Measurements from ENCODE around the gene PANK4.
"Not testable (repeated sequence)": the region's sequence is repeated elsewhere in the genome, so short reads cannot be mapped to it uniquely, and the experiment has no call there.

The PANK4 gene

GRCh38 chr1:2462819-2463218 is 63.6 kb downstream of the PANK4 start:
- H3K79me2 ChIP-seq (ENCODE audit: insufficient read depth, low read depth) = no peaks in the 10 kb centered on the region
- no peak overlapping the region for H3K27ac ChIP-seq
- peaks cover 7% of the 10 kb centered on the region for H3K4me1 ChIP-seq (ENCODE audit: low read depth, poor library complexity, severe bottlenecking)
- peaks cover 84% of the 10 kb centered on the region for H3K27me3 ChIP-seq (ENCODE audit: insufficient read depth, low read depth)
- H2AFZ ChIP-seq (ENCODE audit: low read depth) = no peak overlapping the region
- H3K4me2 ChIP-seq = no peak overlapping the region
- H3K9ac ChIP-seq = no peak overlapping the region
- no peak overlapping the region for H3K4me3 ChIP-seq (IDR thresholded peaks at IDR 0.05; ENCODE audit: insufficient read depth, low read depth, low read length)
- TF ChIP-seq, protein P1, sequence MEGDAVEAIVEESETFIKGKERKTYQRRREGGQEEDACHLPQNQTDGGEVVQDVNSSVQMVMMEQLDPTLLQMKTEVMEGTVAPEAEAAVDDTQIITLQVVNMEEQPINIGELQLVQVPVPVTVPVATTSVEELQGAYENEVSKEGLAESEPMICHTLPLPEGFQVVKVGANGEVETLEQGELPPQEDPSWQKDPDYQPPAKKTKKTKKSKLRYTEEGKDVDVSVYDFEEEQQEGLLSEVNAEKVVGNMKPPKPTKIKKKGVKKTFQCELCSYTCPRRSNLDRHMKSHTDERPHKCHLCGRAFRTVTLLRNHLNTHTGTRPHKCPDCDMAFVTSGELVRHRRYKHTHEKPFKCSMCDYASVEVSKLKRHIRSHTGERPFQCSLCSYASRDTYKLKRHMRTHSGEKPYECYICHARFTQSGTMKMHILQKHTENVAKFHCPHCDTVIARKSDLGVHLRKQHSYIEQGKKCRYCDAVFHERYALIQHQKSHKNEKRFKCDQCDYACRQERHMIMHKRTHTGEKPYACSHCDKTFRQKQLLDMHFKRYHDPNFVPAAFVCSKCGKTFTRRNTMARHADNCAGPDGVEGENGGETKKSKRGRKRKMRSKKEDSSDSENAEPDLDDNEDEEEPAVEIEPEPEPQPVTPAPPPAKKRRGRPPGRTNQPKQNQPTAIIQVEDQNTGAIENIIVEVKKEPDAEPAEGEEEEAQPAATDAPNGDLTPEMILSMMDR (conservative IDR thresholded peaks at IDR 0.05; ENCODE audit: low read depth, low read length) = no peak
- no peaks in the 10 kb centered on the region for H4K20me1 ChIP-seq (ENCODE audit: insufficient read depth)
- H3K36me3 ChIP-seq (ENCODE audit: insufficient read depth) = no peaks in the 10 kb centered on the region

DNA sequence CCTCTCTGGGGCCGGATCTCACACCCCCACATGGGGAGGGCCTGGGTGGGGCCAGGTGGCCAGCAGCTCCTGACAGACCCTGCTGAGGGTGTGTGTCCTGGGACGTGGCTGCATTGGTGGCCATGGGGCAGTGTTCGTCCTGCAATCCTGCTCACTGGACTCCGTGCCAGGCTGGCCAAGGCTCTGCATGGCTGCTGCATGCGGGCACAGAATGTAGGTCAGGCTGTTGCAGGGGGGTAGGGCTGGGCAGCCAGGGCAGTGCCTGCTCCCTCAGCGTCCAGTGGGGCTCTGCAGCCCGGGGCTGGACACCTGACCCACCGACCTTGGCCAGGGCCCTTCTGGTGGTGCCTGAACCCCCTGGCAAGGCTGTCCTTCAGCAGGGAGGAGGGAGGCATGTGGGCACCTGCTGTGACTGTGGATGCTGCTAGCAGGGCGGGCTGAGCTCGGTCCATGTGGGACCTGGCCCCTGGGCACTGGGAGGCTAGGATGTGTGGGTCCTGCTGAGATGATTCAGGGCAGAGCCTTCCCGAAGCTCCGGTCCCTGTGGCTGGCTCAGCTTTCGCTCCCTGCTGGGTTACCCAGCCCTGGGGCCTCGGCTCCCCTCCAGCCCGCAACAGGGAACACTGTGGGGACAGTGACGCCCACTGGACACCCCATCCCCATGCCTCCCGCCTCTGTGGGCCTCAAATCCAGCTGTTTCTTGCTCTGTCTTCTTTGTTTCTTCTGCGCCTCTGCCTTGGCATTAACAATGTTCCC is 65.2 kb downstream of the PANK4 start:
- Histone ChIP-seq H3K36me3 (ENCODE audit: insufficient read depth) (no peaks in the 10 kb centered on the region), H2AFZ (ENCODE audit: low read depth) (no peak overlapping the region), H3K27ac (no peak overlapping the region), H3K79me2 (ENCODE audit: insufficient read depth, low read depth) (no peaks in the 10 kb centered on the region), H4K20me1 (ENCODE audit: insufficient read depth) (no peaks in the 10 kb centered on the region), H3K4me3 (IDR thresholded peaks at IDR 0.05; ENCODE audit: insufficient read depth, low read depth, low read length) (no peak overlapping the region), H3K4me1 (ENCODE audit: low read depth, poor library complexity, severe bottlenecking) (peaks cover 7% of the 10 kb centered on the region), H3K27me3 (ENCODE audit: insufficient read depth, low read depth) (peaks cover 90% of the 10 kb centered on the region), H3K9ac (no peak overlapping the region), H3K4me2 (no peak overlapping the region)
- TF ChIP-seq, protein P1 (conservative IDR thresholded peaks at IDR 0.05; ENCODE audit: low read depth, low read length) = no peak

- Histone ChIP-seq H3K36me3 (ENCODE audit: insufficient read depth) (no peaks in the 10 kb centered on the region), H3K79me2 (ENCODE audit: insufficient read depth, low read depth) (no peaks in the 10 kb centered on the region), H3K9ac (no peak overlapping the region), H3K27me3 (ENCODE audit: insufficient read depth, low read depth) (peaks cover 90% of the 10 kb centered on the region), H3K4me1 (ENCODE audit: low read depth, poor library complexity, severe bottlenecking) (peaks cover 7% of the 10 kb centered on the region), H4K20me1 (ENCODE audit: insufficient read depth) (no peaks in the 10 kb centered on the region), H3K4me3 (IDR thresholded peaks at IDR 0.05; ENCODE audit: insufficient read depth, low read depth, low read length) (no peak overlapping the region), H3K4me2 (no peak overlapping the region), H3K27ac (no peak overlapping the region), H2AFZ (ENCODE audit: low read depth) (no peak overlapping the region)
- TF ChIP-seq, protein P1 (conservative IDR thresholded peaks at IDR 0.05; ENCODE audit: low read depth, low read length) = no peak
Observed at GRCh38 chr1:2460203-2460602, 66.2 kb downstream of the PANK4 start.

DNA sequence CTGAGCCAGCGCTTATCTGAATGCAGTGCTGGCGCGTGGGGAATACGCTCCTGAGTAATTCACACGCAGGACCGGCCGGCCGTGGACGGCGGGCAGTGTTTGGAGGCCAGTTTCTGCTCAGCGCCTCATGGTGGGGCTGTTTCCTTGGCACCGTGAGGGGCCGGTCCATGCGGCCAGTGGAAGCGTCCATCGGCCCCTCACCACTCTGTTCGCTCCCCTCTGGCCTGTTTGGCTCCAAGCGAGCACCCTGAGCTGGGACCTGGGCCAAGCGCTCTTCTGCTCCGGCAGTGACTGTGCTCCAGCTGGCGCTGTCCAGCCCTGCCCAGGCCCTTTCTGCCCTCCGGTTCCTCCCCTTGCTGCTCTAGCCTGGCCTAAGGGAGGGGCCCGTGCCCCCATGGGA is 66.6 kb downstream of the PANK4 start:
- Histone ChIP-seq H3K4me1 (ENCODE audit: low read depth, poor library complexity, severe bottlenecking) (peaks cover 7% of the 10 kb centered on the region), H2AFZ (ENCODE audit: low read depth) (no peak overlapping the region), H3K27me3 (ENCODE audit: insufficient read depth, low read depth) (peaks cover 90% of the 10 kb centered on the region), H3K79me2 (ENCODE audit: insufficient read depth, low read depth) (no peaks in the 10 kb centered on the region), H3K9ac (no peak overlapping the region), H4K20me1 (ENCODE audit: insufficient read depth) (no peaks in the 10 kb centered on the region), H3K27ac (no peak overlapping the region), H3K36me3 (ENCODE audit: insufficient read depth) (no peaks in the 10 kb centered on the region), H3K4me3 (IDR thresholded peaks at IDR 0.05; ENCODE audit: insufficient read depth, low read depth, low read length) (no peak overlapping the region), H3K4me2 (no peak overlapping the region)
- TF ChIP-seq, protein P1 (conservative IDR thresholded peaks at IDR 0.05; ENCODE audit: low read depth, low read length) = no peak

DNA sequence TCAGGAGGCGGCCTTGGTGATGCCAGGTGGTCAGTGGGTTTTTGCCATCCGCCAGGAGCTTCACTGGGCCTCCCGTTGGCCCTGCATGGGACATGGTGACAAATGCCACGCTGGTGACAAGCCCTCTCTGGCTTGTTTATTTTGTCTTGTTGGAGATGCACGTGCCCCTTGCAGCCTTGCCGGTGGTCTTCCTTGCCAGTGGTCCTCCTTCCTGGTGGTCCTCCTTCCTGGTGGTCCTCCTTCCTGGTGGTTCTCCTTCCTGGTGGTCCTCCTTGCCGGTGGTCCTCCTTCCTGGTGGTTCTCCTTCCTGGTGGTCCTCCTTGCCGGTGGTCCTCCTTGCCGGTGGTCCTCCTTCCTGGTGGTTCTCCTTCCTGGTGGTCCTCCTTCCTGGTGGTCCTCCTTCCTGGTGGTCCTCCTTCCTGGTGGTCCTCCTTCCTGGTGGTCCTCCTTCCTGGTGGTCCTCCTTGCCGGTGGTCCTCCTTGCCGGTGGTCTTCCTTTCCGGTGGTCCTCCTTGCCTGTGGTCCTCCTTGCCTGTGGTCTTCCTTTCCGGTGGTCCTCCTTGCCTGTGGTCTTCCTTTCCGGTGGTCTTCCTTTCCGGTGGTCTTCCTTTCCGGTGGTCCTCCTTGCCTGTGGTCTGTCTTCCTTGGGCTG is 67.2 kb downstream of the PANK4 start:
- H4K20me1 ChIP-seq (ENCODE audit: insufficient read depth); H3K4me3 ChIP-seq (IDR thresholded peaks at IDR 0.05; ENCODE audit: insufficient read depth, low read depth, low read length); H3K4me1 ChIP-seq (ENCODE audit: low read depth, poor library complexity, severe bottlenecking); H3K36me3 ChIP-seq (ENCODE audit: insufficient read depth); H3K27ac ChIP-seq; H2AFZ ChIP-seq (ENCODE audit: low read depth); H3K9ac ChIP-seq; H3K79me2 ChIP-seq (ENCODE audit: insufficient read depth, low read depth); H3K4me2 ChIP-seq: not testable (repeated sequence)
- peaks cover 90% of the 10 kb centered on the region for H3K27me3 ChIP-seq (ENCODE audit: insufficient read depth, low read depth)

All from KMS-11 (cell line).